SJCRH30 (cell line): ENCODE results near the gene EDC3. TPM values are rescaled to one million over a fixed set of nuclear protein-coding genes. Genes with fewer than 3 reads are reported as not detected.

Source experiments
- DNase-seq, 2 experiments: peaks; one replicate each; pipeline ENCODE4 v3.0.0-alpha.2; 2015 to 2020
- H3K27ac ChIP-seq: fragments of 250-450 bp; sonication (Bioruptor Pico); 2 replicates; pipeline ENCODE4 v1.5.1; 2020; ENCODE audit warnings: mild to moderate bottlenecking, moderate library complexity
- H3K27me3 ChIP-seq: fragments of 250-450 bp; sonication (Bioruptor Pico); 2 replicates; pipeline ENCODE4 v1.5.1; 2020; ENCODE audit warnings: mild to moderate bottlenecking, moderate library complexity
- H3K36me3 ChIP-seq: fragments of 250-450 bp; sonication (Bioruptor Pico); 2 replicates; pipeline ENCODE4 v1.5.1; 2020; ENCODE audit warnings: mild to moderate bottlenecking, moderate library complexity
- H3K4me1 ChIP-seq: fragments of 250-450 bp; sonication (Bioruptor Pico); 2 replicates; pipeline ENCODE4 v1.5.1; 2020; ENCODE audit warnings: mild to moderate bottlenecking, moderate library complexity
- H3K4me3 ChIP-seq: fragments of 250-450 bp; sonication (Bioruptor Pico); 2 replicates; pipeline ENCODE4 v1.5.1; 2020; ENCODE audit warnings: mild to moderate bottlenecking, moderate library complexity
- H3K9me3 ChIP-seq: fragments of 250-450 bp; sonication (Bioruptor Pico); replicated peaks from 2 replicates; pipeline ENCODE4 v1.5.1; 2020; ENCODE audit warnings: mild to moderate bottlenecking, moderate library complexity
- total RNA-seq: library from RNA; depleted of rRNA; stranded (reverse); fragments of >200 nt; shearing (Covaris generic); gene quantifications from 2 replicates; pipeline ENCODE4 v1.2.3, GENCODE V29; 2014; rRNA removed

EDC3 gene
- total RNA-seq, 1 experiment from 2014 or later, result 21.6 TPM

DNA sequence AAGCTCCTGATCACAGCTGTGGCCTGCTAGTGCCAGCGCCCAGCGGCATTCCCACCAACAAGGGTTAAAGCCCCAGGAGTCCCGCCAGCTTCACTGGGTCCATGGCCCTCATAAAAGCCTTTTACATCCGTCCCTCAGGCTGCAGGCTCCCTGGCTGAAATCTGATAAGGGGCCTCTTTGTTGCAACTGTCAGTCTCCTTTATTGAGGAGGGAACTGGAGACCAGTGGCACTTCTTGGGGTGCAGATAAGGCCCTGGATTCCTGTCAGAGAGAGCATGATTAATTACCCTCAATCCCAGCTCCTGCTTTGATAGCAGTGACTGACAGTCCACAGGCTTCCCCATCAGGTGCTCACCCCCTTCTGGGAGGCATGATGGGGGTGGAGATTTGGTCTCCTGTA, 111.0 kb downstream of the EDC3 start:
- no peaks in the 10 kb centered on the region for H3K27me3 ChIP-seq
- H3K27ac ChIP-seq, result no peak overlapping the region
- H3K4me3 ChIP-seq, result no peak overlapping the region
- H3K4me1 ChIP-seq, result peaks cover 4% of the 10 kb centered on the region; the same call in 1 of the 2 replicates
- H3K36me3 ChIP-seq, result no peaks in the 10 kb centered on the region; the same call in 1 of the 2 replicates
- no peaks in the 10 kb centered on the region for H3K9me3 ChIP-seq
- peak; percentile 40 to 64 for DNase-seq

DNA sequence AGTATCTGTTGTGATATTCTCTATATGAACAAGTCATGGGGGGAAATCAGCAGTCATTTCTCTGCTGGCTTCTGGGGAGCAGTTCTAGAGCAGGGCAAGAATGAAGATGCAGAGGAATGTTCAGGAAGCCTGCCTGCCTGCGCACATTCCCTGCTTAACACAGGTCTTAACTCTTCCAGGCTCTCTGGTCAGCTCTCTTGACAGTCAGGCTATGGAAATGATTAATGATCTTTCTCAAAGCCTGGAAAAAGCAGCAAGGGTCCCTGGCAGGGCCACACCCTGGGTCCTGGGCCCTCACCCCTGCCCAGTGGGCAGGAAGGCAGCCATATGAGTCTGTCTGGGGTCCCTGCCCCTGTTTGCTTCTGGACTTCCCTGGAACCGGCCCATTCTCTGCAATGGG, 111.6 kb downstream of the EDC3 start:
- no peak for DNase-seq
- Histone ChIP-seq H3K4me3 (no peak overlapping the region), H3K27me3 (no peaks in the 10 kb centered on the region), H3K4me1 (peaks cover 4% of the 10 kb centered on the region; the same call in 1 of the 2 replicates), H3K36me3 (no peaks in the 10 kb centered on the region; the same call in 1 of the 2 replicates), H3K9me3 (no peaks in the 10 kb centered on the region), H3K27ac (no peak overlapping the region)

Other genes with a start within 250 kb of the EDC3 start
- 71.9 and 77.1 TPM in 2 replicates for gene UBL7, start 234.9 kb downstream of the EDC3 start, total RNA-seq
- gene ARID3B, start 154.8 kb downstream of the EDC3 start, total RNA-seq, result 14.7 and 16.0 TPM in 2 replicates
- gene CLK3, start 80.2 kb downstream of the EDC3 start, total RNA-seq, result 42.3 and 44.4 TPM in 2 replicates
- not detected in 2 replicates for gene CYP1A1, start 29.5 kb upstream of the EDC3 start, total RNA-seq
- not detected in 2 replicates for gene CYP1A2, start 52.8 kb upstream of the EDC3 start, total RNA-seq
- gene CSK, start 86.1 kb upstream of the EDC3 start, total RNA-seq, result 23.2 and 24.0 TPM in 2 replicates
- not detected in 2 replicates for gene LMAN1L, start 116.8 kb upstream of the EDC3 start, total RNA-seq
- gene CPLX3, start 130.6 kb upstream of the EDC3 start, total RNA-seq, result not detected in 2 replicates
- gene ULK3, start 147.1 kb upstream of the EDC3 start, total RNA-seq, result 27.1 and 28.3 TPM in 2 replicates
- 25.8 and 29.2 TPM in 2 replicates for gene SCAMP2, start 177.3 kb upstream of the EDC3 start, total RNA-seq
- gene MPI, start 194.0 kb upstream of the EDC3 start, total RNA-seq, result 24.2 and 25.5 TPM in 2 replicates
- gene FAM219B, start 210.8 kb upstream of the EDC3 start, total RNA-seq, result 22.6 and 29.3 TPM in 2 replicates
- 212 and 220 TPM in 2 replicates for gene COX5A, start 242.0 kb upstream of the EDC3 start, total RNA-seq